ENCODE measurements around the gene MESP2.

The MESP2 gene

DNA sequence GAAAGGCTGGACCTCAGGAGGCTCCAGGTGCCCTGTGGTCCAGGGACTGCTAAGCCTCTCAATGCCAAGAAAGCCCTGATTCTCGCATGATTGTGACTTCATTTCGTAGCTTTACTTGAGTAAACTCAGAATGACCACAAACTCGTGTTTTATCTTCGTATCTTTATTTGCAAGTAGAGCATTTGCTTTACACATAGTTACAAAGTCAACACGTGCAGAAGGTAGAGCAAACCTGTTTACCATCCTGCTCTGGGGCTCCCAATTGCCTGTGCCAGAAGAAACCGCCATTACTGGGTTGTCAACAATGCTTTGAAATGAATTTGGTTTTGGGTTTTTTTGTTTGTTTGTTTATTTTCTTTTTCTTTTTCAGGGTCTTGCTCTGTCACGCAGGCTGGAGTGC, 19.2 kb upstream of the MESP2 start:
- no peak for DNase-seq

DNA sequence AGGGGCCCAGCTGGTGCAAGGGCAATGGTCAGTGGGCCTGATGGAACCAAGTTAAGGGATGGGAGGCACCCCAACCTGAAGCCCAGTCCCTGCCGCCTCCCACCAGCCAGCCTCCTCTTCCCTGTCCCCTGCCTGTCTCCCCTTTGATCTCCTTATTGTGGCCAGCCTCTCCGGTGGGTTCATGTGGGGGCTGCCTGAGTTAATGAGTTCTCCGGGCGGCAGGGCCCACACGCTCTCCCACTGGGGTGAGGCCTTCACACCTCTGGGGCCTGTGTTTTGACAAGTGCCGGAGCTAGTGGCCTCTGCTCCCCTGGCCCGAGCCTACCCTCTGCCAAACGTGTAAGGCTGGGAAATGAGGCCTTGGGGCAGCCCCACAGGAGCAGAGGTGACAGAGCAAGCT, 17.8 kb upstream of the MESP2 start:
- DNase-seq: no peak

DNA sequence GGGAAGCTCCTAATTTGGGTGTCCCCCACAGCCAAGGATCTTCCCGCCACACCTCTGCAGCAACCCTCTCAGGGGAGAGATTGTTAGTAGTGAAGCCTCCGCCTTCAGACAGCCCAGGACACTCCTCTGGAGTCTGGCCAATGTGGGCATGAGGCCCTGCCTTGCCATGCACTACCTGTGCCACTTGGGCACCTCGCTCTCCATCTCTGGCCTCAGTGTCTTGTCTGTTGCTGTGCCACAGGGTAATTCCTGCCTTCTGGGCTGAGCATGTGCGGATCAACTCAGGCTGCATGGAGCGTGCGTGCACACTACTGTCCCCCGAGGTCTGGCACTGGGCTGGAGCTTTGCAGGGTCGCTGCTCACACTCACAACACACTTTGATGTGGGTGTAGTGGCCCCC, 17.2 kb upstream of the MESP2 start:
- DNase-seq: no peak

DNA sequence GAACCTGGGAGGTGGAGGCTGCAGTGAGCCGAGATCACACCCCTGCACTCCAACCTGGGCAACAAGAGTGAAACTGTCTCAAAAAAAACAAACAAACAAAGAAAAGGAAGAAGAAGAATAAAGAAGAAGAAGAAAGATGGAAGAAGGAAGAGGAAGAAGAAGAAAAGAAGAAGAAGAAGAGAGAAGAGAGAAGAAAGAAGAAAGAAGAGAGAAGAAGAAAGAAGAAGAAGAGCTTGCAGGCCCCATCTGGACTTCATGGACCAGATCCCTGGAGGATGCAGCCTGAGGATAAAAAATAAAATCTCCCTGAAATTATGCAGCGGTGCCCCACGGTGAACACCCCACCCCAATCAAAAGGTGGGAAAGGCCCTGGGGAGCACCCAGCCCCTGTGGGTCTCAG, 16.3 kb upstream of the MESP2 start:
- no peak for DNase-seq

DNA sequence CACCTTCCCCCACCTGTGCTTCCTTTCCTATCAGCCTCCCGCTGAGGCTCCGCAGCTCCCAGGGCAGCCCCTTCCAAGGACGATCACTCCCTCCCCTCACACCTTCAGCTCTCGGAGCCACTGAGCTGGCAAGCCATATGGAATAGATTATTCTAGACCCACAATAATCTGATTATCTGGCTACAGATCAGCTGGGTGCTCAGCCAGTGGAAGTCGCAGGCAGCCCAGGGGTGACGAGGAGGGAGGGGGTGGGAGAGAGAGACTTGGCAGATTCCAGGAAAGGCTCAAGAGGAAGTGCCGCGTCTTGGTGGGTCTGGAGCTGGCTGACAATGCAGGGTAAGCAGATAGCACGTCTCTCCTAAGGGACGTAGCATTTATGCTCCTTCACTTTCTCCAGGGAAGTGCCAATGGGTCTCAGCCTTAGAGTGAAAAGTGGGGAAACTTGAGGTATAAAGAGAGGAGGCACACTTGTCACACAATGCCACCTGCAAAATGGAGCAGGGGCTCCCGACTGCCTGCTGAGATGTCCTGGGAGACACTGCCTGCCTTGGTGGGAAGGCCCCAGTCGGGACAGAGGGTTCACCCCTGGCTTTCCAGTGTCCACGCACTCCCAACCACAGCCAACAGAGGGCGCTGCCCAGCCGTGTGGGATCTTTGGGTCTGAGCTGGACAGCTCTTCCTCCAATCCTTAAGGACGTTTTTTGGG, 15.7 kb upstream of the MESP2 start:
- peak; percentile 50 to 59 for DNase-seq

DNA sequence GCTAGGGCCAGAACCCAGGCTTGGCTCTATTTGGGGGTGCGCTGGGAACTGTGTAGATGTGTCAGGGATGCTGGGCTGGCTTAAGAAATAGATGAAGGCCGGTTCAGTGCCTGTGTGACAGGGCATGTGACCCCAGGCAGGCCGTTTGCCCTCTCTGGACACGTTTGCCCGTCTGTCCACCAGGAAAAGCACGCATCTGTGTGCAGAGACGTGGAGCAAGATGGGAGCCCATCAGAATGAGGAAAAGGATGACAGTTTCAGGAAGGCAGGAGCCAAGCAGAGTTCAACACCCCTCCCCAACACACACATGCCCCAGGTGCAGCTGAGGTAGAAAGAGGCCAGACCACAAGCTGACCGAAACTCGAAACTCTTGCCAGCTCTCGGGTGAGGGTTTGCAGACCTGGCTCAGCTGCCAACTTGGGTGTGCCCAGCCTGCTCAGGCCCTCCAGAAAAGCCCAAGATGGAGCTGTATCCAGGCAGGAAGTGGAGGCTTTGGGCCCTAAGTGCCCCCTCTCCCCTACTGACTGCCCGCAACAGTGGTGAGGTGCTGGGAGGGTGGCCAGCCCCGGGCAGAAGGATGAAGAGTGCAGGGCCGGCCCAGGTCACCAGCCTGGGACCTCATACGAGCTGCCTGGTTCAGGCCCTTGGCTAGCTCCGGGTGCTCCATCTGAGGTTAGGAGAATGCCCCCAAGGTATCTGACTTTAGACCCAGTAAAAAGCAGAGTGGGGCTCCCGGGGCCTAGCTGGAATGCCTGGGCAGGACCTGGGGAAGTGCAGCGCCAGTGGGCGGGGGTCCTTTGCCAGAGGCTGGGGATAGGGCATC, 14.9 kb upstream of the MESP2 start:
- no peak for DNase-seq

DNA sequence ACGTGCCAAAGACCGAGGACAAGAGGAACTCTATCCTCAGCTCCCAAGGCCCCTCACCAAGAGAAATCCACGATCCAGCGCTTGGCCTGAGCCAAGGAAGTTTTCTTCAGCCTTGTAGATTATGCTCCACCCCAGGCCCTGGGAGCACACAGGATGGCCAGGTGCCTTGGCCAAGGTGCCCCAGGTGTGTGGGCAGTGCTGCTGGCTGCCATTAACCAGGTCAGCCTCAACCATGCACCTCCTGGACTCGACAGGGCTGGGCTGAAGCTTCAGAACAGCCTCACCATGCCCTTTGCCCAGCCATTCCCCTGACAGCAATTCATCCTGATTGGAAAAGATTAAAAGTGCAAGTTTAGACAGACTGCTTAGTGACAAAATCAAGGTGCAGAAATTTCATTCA, 14.2 kb upstream of the MESP2 start:
- no peak for DNase-seq

DNA sequence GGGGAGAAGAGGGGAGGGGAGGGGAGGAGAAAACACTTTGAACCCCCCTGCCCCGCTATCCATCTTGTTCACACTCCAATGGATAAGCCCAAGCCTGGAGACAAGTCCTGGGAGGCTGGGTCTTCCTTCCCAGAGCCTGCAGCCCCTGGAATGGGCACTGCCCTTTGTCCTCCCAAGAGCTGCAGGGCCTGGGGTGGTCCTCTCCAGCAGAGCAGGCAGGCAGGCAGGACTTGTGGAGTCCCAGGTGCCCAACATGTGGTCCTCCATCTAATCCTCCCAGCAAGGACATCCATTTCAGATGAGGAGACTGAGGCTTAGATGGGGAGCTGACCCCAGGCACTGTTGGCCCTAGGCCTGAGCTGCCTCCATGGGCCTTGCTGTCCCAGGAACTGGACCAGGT, 10.4 kb upstream of the MESP2 start:
- no peak for DNase-seq

DNA sequence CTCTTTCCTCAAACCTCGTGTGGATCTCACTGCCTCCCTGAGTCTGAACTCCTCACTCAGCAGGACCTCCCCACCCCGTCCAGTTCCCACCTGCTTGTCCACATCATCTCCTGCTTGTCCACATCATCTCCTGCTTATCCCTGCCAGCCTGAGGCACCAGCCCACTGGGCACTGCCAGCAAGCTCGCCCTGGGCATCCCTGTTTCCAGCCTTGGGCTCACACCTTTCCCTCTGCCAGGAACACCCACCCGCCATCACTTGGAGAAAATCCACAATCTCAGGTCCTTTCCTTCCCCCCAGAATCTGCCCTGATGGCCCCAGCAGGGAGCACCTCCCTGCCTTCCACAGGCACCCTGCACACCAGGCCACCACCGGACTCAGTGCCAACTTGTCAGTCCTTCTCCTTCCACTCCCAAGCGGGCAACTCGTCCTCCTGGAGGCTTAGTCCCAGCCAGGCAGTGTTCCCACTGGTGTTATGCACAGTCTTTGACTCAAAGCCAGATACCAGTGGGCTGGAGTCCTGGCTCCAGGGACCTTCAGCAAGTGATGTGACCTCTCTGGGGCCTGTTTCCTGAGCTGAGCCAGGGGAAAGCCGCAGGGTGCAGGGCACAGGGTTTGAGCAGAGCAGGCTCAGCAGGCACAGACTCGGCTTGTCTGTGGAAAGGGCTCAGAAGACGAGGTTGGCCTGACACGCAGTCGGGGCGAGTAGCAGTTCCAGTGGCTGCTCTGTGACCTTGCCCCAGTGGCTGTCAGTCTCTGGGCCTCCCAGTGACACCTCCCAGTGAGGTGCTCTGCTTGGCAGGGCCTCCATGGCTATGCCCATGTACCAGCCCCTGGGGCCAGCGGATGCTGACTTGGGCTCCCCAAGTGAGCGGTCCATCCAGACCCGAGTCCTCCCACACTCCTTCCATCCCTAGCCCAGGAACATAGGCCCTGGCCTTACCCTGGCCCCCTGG, 9.5 kb upstream of the MESP2 start:
- DNase-seq: no peak

DNA sequence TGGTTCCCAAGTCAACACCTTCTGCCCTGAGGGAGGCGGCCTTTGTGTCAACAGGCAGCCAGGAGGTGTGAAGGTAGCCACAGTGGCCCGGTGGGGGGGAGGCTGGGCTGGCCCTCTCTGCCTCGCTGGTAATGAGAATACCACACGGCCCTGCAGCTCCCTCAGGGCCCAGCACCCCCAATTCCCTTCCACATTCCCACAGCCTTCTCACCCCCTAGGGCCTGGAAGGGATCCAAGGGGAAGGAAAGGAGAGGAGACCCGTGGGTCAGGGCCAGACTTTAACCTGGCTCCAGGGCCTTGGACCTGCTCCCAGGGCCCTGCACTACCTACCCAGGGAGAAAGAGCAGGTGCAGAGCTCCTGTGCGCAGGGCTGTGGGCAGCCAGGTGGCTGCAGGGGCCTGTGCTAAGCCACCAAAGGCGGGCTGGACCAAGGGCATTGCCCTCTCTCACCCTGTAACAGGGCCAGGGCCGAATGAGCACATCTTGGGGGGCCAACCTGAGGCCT, 8.7 kb upstream of the MESP2 start:
- DNase-seq: no peak

DNA sequence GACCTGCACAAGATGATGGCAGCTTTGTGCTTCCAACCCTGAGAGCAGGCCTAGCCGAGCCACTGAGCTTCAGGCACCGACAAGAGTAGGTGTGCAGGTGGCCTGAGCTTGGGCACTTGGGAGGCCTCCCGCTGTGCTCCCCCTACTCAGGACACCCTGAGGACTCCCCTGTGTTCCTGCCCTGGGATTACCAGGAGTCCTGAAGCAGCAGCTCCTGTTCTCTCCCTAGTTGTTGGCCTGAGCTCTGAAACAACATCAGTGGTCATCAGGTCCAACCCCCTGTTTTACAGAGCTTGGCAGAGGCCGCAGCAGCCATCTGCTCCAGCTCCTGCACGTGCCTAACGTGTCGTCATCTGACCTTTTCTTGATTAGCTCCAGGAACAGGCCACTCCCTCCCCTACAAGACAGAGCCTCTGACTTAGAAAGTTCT, 8.0 kb upstream of the MESP2 start:
- DNase-seq: no peak

DNA sequence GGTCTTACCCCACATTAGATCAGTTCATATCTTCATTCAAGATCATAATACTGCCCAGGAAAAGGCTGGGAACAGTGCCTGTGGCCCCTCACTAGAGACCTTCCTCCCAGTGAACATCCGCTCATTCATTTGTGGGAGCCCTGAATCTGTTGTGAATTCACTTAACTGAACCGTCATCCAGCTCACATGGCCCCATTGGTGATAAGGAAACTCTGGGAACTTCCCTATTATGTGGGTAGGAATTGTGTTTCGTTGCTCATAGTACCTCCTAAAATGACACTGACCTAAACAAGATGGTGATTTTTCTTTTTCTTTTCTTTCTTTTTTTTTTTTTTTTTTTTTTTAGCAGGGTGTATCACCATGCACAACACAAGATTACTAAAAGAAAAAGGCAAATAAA, 6.8 kb upstream of the MESP2 start:
- no peak for DNase-seq

DNA sequence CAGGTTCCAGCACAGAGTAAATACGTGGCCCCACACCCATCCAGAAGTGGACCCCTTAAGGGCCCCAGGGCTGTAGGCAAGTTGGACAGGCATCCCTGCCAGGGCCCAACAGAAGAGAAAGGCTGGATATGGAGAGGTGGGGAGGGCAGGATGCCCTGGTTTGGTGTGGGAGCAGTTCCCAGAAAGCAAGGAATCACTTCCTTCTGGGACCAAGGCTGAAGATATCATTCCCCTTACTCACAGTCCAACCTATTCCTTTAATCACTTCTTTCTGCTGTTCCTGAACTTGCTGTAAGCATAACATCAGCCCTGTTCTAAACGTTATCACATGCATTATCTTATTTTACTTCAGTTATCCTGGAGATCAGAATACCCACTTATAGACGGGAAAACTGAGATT, 6.1 kb upstream of the MESP2 start:
- DNase-seq: no peak

DNA sequence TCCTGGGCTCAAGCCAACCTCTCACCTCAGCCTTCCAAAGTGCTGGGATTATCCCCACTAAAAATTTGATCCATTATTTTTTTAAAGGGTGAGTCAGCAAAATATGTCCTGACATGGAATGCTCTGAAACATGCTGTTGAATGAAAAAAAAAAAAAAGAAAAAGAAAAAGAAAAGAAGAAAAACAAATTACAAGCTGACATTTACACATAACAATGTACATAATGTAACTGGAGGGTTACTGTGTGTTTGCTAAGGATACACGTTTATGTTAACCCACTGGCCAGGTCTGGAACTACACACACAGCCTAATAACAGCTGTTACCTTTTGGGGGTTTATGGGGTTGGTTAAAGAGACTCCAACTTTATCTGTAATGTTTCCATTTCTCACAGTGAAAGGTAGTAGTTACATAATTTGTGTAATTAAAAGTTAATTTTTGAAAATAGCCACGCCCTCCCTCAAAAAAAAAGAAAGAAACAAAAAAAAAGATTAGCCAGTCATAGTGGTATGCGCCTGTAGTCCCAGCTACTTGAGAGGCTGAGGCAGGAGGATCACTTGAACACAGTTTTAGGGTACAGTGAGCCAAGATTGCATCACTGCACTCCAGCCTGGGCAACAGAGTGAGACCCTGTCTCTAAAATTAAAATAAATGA, 3.1 kb upstream of the MESP2 start:
- DNase-seq: peak in 1 of 2 experiments; percentile 7

DNA sequence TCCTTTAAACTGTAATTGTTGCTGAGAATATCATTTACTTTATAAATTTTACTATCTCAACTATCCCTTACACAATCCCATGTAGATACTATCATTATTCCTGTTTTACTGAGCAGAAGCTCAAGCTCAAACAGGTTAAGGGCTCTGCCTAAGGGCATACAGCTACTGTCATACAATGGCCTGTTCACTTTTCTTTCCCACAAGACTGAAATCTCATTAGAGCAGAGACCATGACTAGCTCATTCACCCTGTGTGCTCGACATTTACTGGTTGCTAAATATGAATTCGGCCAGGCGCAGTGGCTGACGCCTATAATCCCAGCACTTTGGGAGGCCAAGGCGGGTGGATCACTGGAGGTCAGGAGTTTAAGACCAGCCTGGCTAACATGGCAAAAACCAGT, 1.6 kb upstream of the MESP2 start:
- DNase-seq: no peak

DNA sequence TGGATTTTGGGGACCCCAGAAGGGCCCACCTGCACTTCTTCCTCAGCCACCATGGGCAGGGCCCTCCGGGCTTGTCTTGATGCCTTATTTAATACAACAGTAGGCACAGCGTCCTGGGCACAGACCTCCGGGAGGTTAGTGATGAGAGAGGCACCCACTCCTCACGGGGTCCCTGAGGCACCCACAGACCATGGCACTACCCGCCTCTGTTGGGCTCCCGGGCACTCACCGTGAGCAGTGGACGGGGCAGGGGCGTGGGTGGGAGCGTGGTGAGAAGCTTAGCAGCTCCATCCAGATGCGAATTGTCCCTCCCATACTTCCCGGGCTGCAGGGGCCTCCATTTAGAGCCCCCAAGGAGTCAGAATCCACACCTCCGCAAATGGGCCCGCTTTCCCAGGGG, 317 bp upstream of the MESP2 start:
- DNase-seq: no peak

DNA sequence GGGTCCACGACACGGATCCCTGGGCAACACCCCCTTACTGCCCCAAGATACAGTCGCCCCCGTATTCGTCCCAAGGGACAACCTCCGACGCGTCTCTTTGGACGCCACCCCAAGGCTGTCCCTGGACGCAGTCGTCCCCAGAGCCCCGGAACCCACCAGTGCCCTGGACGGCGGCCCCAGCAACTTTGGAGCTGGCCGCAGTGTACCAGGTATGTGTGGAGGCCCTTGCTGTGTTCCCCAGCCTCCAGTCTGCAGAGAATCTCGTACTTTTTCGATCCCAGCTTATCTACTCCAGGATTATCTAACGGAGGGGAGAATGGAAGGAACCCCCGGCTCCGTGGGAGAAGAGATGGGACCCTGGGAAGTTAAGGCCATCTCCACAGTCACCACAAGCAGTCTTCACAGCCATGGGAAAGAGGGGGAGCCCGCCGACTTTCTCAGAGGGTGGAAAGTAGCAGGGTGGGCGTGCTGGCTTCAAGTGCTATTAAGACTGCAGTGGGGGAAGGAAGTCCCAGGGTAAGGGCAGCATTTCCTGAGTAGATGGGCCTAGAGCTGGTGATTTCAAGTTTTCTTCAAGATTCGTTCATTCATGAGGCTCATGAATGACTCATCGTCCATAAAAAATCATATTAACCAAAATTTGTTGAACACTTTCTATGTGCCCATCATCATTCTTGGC, 1.1 kb downstream of the MESP2 start:
- DNase-seq: no peak

DNA sequence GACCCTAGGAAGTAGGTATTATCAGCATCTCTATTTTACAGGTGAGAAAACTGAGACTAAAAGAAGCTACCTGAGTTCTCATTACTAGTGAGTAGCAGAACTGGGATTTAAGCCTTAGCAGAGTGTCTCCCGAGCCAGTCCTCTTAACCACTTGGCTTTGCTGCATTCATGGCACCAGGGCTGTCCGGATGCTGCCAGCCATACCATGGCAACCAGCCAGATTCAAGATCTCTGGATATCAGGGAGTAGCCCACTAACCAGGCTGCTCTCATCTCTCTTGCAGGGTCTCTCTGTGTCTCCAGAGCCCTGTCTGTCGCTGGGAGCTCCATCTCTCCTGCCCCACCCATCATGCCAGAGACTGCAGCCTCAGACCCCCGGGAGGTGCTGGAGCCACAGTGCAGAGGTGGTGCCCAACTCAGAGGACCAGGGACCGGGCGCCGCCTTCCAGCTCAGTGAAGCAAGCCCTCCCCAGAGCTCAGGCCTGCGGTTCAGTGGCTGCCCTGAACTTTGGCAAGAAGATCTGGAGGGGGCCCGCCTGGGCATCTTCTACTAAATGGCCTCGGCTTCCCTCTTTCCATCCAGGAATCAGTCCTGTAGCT, 1.7 kb downstream of the MESP2 start:
- DNase-seq: no peak

DNA sequence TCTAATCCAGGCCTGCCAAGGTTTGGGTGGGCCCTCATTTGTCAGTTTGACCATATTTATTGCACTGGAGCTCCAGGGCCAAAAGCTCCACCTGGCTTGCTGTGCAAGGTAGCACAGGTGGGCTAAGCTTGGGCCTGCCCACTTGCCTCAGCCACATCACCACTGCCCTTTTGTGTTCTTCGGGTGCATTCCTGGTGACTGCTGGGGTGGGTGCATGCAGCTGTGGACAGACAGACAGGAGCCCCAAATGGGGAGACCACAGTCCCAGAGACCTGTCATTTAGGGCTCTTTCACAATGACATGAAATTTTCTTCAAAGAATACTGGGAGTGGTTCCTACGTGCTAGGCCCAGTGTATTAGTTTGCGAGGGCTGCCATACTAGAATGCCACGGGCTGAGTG, 2.7 kb downstream of the MESP2 start:
- DNase-seq: no peak

DNA sequence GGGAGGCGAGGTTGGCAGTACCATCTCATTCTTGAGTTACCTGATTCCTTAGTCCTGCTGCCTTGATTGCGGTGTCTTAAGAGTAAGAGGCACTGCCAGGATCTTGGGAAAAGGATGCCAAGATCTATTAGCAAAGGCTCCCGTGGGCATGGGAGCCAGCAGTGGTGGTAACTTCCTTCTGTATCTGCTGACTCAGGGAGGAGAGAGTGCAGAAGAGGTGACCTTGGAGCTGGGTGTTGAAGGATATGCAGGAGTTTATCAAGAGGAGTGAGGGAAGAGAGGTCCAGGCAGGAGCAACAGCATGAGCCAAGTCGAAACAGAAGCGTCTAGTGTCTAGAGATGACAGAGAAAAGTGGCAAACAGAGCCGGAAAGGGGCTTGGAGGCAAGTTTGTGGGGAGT, 4.5 kb downstream of the MESP2 start:
- no peak for DNase-seq

DNA sequence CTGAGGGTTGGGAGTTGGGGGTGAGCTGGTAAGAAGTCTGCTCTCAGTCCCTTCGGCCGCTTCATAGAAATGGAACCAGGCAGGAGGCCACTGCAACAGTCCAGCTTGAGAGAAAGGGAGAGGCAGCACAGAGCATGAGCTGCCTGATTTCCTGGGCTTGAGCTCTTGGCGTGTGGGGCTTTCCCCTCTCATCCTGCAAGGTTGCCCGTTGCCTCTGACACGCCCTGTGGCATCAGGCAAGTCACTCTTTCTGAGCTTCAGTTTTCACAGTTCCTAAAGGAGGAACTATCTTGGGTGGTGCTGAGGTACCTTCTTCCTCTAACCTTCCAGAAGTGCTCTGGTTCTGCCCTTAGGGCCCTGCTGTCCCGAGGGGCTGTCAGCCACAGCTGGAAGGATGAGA, 4.9 kb downstream of the MESP2 start:
- DNase-seq: no peak

Measured in SHP77 (cell line).